Glutamatergic neuron (in vitro differentiated cells): ENCODE results near the gene NUDC. TPM values are rescaled to one million over a fixed set of nuclear protein-coding genes. Genes with fewer than 3 reads are reported as not detected.

Experiments used
- DNase-seq: peaks from one replicate; pipeline ENCODE4 v3.0.0; 2022
- H3K27ac Mint-ChIP-seq: one replicate; pipeline ENCODE4 v1.8.0; 2020; ENCODE audit warnings: mild to moderate bottlenecking, mixed read lengths, inconsistent platforms; ENCODE audit not compliant: unreplicated experiment
- H3K27me3 Mint-ChIP-seq: one replicate; pipeline ENCODE4 v1.8.0; 2020; ENCODE audit warnings: mild to moderate bottlenecking, moderate library complexity, mixed read lengths, inconsistent platforms; ENCODE audit not compliant: unreplicated experiment
- H3K36me3 Mint-ChIP-seq: one replicate; pipeline ENCODE4 v1.8.0; 2020; ENCODE audit warnings: mild to moderate bottlenecking, mixed read lengths, inconsistent platforms; ENCODE audit not compliant: unreplicated experiment
- H3K4me1 Mint-ChIP-seq: one replicate; pipeline ENCODE4 v1.8.0; 2020; ENCODE audit warnings: mild to moderate bottlenecking, low read depth, mixed read lengths, inconsistent platforms; ENCODE audit not compliant: unreplicated experiment
- H3K4me3 Mint-ChIP-seq: one replicate; pipeline ENCODE4 v1.8.0; 2020; ENCODE audit warnings: mild to moderate bottlenecking, mixed read lengths, inconsistent platforms; ENCODE audit not compliant: unreplicated experiment
- H3K9me3 Mint-ChIP-seq: one replicate; pipeline ENCODE4 v1.8.0; 2020; ENCODE audit warnings: mild to moderate bottlenecking, moderate library complexity, mixed read lengths, inconsistent platforms; ENCODE audit not compliant: unreplicated experiment
- total RNA-seq: library from RNA; stranded (reverse); fragmentation: NEBNext Ultra II Directional; extraction: Animal tissue kit (Norgen Biotek cat#: 25700); gene quantifications from one replicate; pipeline ENCODE4 v1.2.1, GENCODE V29; 2021; ENCODE audit not compliant: unreplicated experiment
- TF ChIP-seq, protein P1 (sequence below): fragments of 200-600 bp; sonication (generic); IDR thresholded peaks from one replicate; pipeline ENCODE4 v1.5.0; 2021; ENCODE audit not compliant: partially characterized antibody, unreplicated experiment

Gene NUDC
- total RNA-seq, 1 donor from 2014 or later = 53.2 TPM

- TF ChIP-seq, protein P1, sequence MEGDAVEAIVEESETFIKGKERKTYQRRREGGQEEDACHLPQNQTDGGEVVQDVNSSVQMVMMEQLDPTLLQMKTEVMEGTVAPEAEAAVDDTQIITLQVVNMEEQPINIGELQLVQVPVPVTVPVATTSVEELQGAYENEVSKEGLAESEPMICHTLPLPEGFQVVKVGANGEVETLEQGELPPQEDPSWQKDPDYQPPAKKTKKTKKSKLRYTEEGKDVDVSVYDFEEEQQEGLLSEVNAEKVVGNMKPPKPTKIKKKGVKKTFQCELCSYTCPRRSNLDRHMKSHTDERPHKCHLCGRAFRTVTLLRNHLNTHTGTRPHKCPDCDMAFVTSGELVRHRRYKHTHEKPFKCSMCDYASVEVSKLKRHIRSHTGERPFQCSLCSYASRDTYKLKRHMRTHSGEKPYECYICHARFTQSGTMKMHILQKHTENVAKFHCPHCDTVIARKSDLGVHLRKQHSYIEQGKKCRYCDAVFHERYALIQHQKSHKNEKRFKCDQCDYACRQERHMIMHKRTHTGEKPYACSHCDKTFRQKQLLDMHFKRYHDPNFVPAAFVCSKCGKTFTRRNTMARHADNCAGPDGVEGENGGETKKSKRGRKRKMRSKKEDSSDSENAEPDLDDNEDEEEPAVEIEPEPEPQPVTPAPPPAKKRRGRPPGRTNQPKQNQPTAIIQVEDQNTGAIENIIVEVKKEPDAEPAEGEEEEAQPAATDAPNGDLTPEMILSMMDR = no peak
- H3K27ac Mint-ChIP-seq = no peak overlapping the region
- H3K4me1 Mint-ChIP-seq = peaks cover 4% of the 10 kb centered on the region
Observed at GRCh38 chr1:26922431-26922729, 837 bp downstream of the NUDC start.

GRCh38 chr1:26922901-26923300 lies 1.4 kb downstream of the NUDC start:
- H3K9me3 Mint-ChIP-seq = peaks cover 3% of the 10 kb centered on the region
- peaks cover 3% of the 10 kb centered on the region for H3K27me3 Mint-ChIP-seq
- H3K27ac Mint-ChIP-seq = no peak overlapping the region
- peak overlapping the region; percentile 90 for H3K4me3 Mint-ChIP-seq
- TF ChIP-seq, protein P1 = no peak
- DNase-seq = no peak
- H3K4me1 Mint-ChIP-seq = peaks cover 4% of the 10 kb centered on the region
- no peaks in the 10 kb centered on the region for H3K36me3 Mint-ChIP-seq

More at GRCh38 chr1:26922431-26922729, 837 bp downstream of the NUDC start:
- DNase-seq = no peak
- H3K4me3 Mint-ChIP-seq = peak overlapping the region; percentile 90
- peaks cover 3% of the 10 kb centered on the region for H3K27me3 Mint-ChIP-seq
- H3K36me3 Mint-ChIP-seq = no peaks in the 10 kb centered on the region
- peaks cover 3% of the 10 kb centered on the region for H3K9me3 Mint-ChIP-seq

DNA sequence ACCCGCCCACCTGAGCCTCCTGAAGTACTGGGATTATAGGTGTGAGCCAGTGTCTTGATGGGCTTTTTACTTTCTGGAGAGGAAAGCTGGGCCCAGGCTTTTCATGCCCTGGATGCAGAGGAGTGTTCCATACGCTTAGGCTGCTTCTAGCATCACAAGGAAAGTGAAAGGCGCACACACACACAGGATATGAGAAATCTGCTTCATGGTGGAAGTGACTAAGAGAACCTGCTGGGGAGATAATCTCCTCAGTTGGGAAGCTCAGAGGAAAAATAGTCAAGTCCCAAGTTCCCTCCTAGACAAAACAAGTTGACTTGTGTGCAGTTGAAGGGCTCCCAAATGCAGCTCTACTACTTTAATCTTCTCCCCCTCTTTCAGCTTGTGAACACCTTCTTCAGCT lies 2.2 kb downstream of the NUDC start:
- peaks cover 3% of the 10 kb centered on the region for H3K27me3 Mint-ChIP-seq
- no peak overlapping the region for H3K27ac Mint-ChIP-seq
- TF ChIP-seq, protein P1 = no peak

GRCh38 chr1:26932531-26932930 lies 11.0 kb downstream of the NUDC start:
- Mint-ChIP-seq H3K27me3 (no peaks in the 10 kb centered on the region), H3K4me1 (no peaks in the 10 kb centered on the region), H3K4me3 (no peak overlapping the region), H3K27ac (no peak overlapping the region), H3K36me3 (peaks cover 8% of the 10 kb centered on the region), H3K9me3 (peaks cover 2% of the 10 kb centered on the region)
- no peak for DNase-seq
- TF ChIP-seq, protein P1 = no peak

More for the DNA sequence above, 2.2 kb downstream of the NUDC start:
- H3K4me1 Mint-ChIP-seq = peaks cover 4% of the 10 kb centered on the region
- no peak overlapping the region for H3K4me3 Mint-ChIP-seq
- DNase-seq = no peak
- peaks cover 7% of the 10 kb centered on the region for H3K36me3 Mint-ChIP-seq
- peaks cover 4% of the 10 kb centered on the region for H3K9me3 Mint-ChIP-seq

- TF ChIP-seq, protein P1 = no peak
- DNase-seq = no peak
- no peak overlapping the region for H3K27ac Mint-ChIP-seq
- no peak overlapping the region for H3K4me3 Mint-ChIP-seq
- no peaks in the 10 kb centered on the region for H3K27me3 Mint-ChIP-seq
- no peaks in the 10 kb centered on the region for H3K36me3 Mint-ChIP-seq
- H3K4me1 Mint-ChIP-seq = peaks cover 3% of the 10 kb centered on the region
- no peaks in the 10 kb centered on the region for H3K9me3 Mint-ChIP-seq
Observed at GRCh38 chr1:26936823-26937222, 15.3 kb downstream of the NUDC start.
